SK-N-SH (cell line): ENCODE data around the gene NPAS3. TPM values are rescaled to one million over a fixed set of nuclear protein-coding genes. Genes with fewer than 3 reads are reported as not detected.

ENCODE experiments used
- CTCF ChIA-PET: fragments of 300-600, 350-600 bp; formaldehyde crosslinking; extraction: SDS; loops from one replicate; lab custom pipeline; 2021; lab: Yijun Ruan, JAX
- POLR2A ChIA-PET: fragments of 350-600 bp; sonication (Branson Sonifier 250); formaldehyde crosslinking; extraction: SDS; loops from one replicate; lab custom pipeline; 2020; ENCODE audit warnings: antibody characterized with exemption, inconsistent platforms; lab: Yijun Ruan, JAX
- DNase-seq: peaks from one replicate; pipeline ENCODE4 v3.0.0; 2012
- H2AFZ ChIP-seq: fragments of 200-600 bp; sonication (generic); 2 replicates; pipeline ENCODE4 v1.8.1; 2016; ENCODE audit warnings: antibody characterized with exemption, mild to moderate bottlenecking, low read depth
- H3F3A ChIP-seq: fragments of 200-600 bp; sonication (generic); replicated peaks from 2 replicates; pipeline ENCODE3; 2016; ENCODE audit warnings: antibody characterized with exemption, mild to moderate bottlenecking; ENCODE audit not compliant: insufficient read depth
- H3K27ac ChIP-seq, 2 experiments: fragments of 200-500 bp in 1 of 2; fragments of 200-600 bp in 1 of 2; sonication (Bioruptor generic) in 1 of 2; sonication (generic), shearing (Covaris generic) in 1 of 2; 2 replicates each; pipeline versions ENCODE4 v1.5.1 to v1.6.1; 2014 to 2016; ENCODE audit warnings: low read depth in 2 of 2, inconsistent platforms in 1 of 2, low read length in 1 of 2, mild to moderate bottlenecking in 1 of 2, mixed read lengths in 1 of 2
- H3K27me3 ChIP-seq: fragments of 200-600 bp; sonication (generic), shearing (Covaris generic); 2 replicates; pipeline ENCODE4 v1.6.1; 2016; ENCODE audit warnings: mixed run types; ENCODE audit not compliant: insufficient read depth
- H3K36me3 ChIP-seq, 2 experiments: fragments of 200-500 bp in 1 of 2; fragments of 200-600 bp in 1 of 2; sonication (Bioruptor generic) in 1 of 2; sonication (generic) in 1 of 2; replicated peaks in 1 of 2; 2 replicates each; pipeline versions ENCODE3 to v1.5.1; 2014 to 2016; ENCODE audit warnings: low read length in 1 of 2, mild to moderate bottlenecking in 1 of 2; ENCODE audit not compliant: insufficient read depth in 2 of 2, control insufficient read depth in 1 of 2
- H3K4me1 ChIP-seq, 2 experiments: fragments of 200-500 bp in 1 of 2; fragments of 200-600 bp in 1 of 2; sonication (Bioruptor generic) in 1 of 2; sonication (generic), shearing (Covaris generic) in 1 of 2; 2 replicates each; pipeline versions ENCODE4 v1.5.1 to v1.6.1; 2014 to 2016; ENCODE audit warnings: low read depth in 1 of 2, low read length in 1 of 2, mixed run types in 1 of 2; ENCODE audit not compliant: insufficient read depth in 2 of 2, control insufficient read depth in 1 of 2
- H3K4me2 ChIP-seq: fragments of 200-600 bp; sonication (generic), shearing (Covaris generic); 2 replicates; pipeline ENCODE4 v1.6.1; 2017; ENCODE audit warnings: mixed run types
- H3K4me3 ChIP-seq, 2 experiments: fragments of 200-500 bp in 1 of 2; fragments of 200-600 bp in 1 of 2; sonication (Bioruptor generic) in 1 of 2; sonication (generic), shearing (Covaris generic) in 1 of 2; 2 replicates each; pipeline versions ENCODE4 v1.5.1 to v1.8.1; 2014 to 2016; ENCODE audit warnings: low read depth in 2 of 2, inconsistent platforms in 1 of 2, low read length in 1 of 2, mild to moderate bottlenecking in 1 of 2, mixed read lengths in 1 of 2, moderate library complexity in 1 of 2
- H3K79me2 ChIP-seq: fragments of 200-600 bp; sonication (generic); 2 replicates; pipeline ENCODE4 v1.8.1; 2017; ENCODE audit warnings: mild to moderate bottlenecking; ENCODE audit not compliant: insufficient read depth
- H3K9ac ChIP-seq: fragments of 200-600 bp; sonication (generic); 2 replicates; pipeline ENCODE4 v1.6.1; 2017; ENCODE audit warnings: mixed run types
- H3K9me2 ChIP-seq: fragments of 200-600 bp; sonication (generic); 2 replicates; pipeline ENCODE4 v1.6.1; 2017; ENCODE audit warnings: mixed run types
- H3K9me3 ChIP-seq: fragments of 200-600 bp; sonication (generic); 2 replicates; pipeline ENCODE4 v1.6.1; 2017; ENCODE audit warnings: mixed run types, mild to moderate bottlenecking, moderate library complexity
- H4K20me1 ChIP-seq: fragments of 200-600 bp; sonication (generic); 2 replicates; pipeline ENCODE4 v1.6.1; 2017; ENCODE audit warnings: mild to moderate bottlenecking, mixed run types; ENCODE audit not compliant: insufficient read depth
- ELF1 ChIP-seq: IDR thresholded peaks from 2 replicates; pipeline ENCODE4 v1.4.0; 2012
- EP300 ChIP-seq, 2 experiments: IDR thresholded peaks; 2 replicates each; pipeline versions ENCODE4 v1.4.0 to v1.6.1; 2012; ENCODE audit warnings: borderline replicate concordance in 1 of 2, low read depth in 1 of 2, low read length in 1 of 2
- FOSL2 ChIP-seq: IDR thresholded peaks from 2 replicates; pipeline ENCODE4 v1.4.0; 2012; ENCODE audit warnings: low read depth, mild to moderate bottlenecking, moderate library complexity, borderline replicate concordance
- FOXM1 ChIP-seq: IDR thresholded peaks from 2 replicates; pipeline ENCODE4 v1.4.0; 2012; ENCODE audit warnings: low read depth, mild to moderate bottlenecking
- GATA2 ChIP-seq: sonication (generic); formaldehyde crosslinking; IDR thresholded peaks from 2 replicates; pipeline ENCODE4 v1.5.0; 2020; ENCODE audit warnings: mild to moderate bottlenecking, missing genetic modification reagents
- JUND ChIP-seq: IDR thresholded peaks from 2 replicates; pipeline ENCODE4 v1.4.0; 2012
- MEF2A ChIP-seq: IDR thresholded peaks from 2 replicates; pipeline ENCODE4 v1.4.0; 2012; ENCODE audit warnings: low read depth, borderline replicate concordance
- NRF1 ChIP-seq: IDR thresholded peaks from 2 replicates; pipeline ENCODE4 v1.6.1; 2012; ENCODE audit warnings: low read depth, mild to moderate bottlenecking, low read length
- POLR2AphosphoS5 ChIP-seq: IDR thresholded peaks from 2 replicates; pipeline ENCODE4 v1.6.1; 2012; ENCODE audit warnings: low read depth, low read length
- RFX5 ChIP-seq: IDR thresholded peaks from 2 replicates; pipeline ENCODE4 v1.6.1; 2012; ENCODE audit warnings: mild to moderate bottlenecking, improper control_type of control experiment, low read length
- SMC3 ChIP-seq: IDR thresholded peaks from 2 replicates; pipeline ENCODE4 v1.6.1; 2012; ENCODE audit warnings: low read depth, low read length, improper control_type of control experiment
- TCF12 ChIP-seq: IDR thresholded peaks from 2 replicates; pipeline ENCODE4 v1.4.0; 2012
- YY1 ChIP-seq: IDR thresholded peaks from 2 replicates; pipeline ENCODE4 v1.4.0; 2012; ENCODE audit warnings: low read depth, mild to moderate bottlenecking
- WGBS: methylation state at CpG from one replicate; pipeline ENCODE4 v1.1.6; 2017; ENCODE audit warnings: low lambda C conversion rate; 5-methylcytosine and 5-hydroxymethylcytosine counted together
- polyA plus RNA-seq, 3 experiments: library from polyadenylated mRNA; depleted of rRNA; stranded (reverse); fragments of >200 nt; gene quantifications; 2 replicates each; pipeline ENCODE4 v1.2.3, GENCODE V29; 2012
- TF ChIP-seq, protein P1 (sequence below): IDR thresholded peaks from 2 replicates; pipeline ENCODE4 v1.4.0; 2012; ENCODE audit warnings: low read depth, borderline replicate concordance
- TF ChIP-seq, protein P2 (sequence below): IDR thresholded peaks from 2 replicates; pipeline ENCODE4 v1.4.0; 2012; ENCODE audit warnings: low read depth

The NPAS3 gene
- polyA plus RNA-seq, 1 of the 3 experiments (the other 2 are of a cell fraction), result 4.3 TPM

DNA sequence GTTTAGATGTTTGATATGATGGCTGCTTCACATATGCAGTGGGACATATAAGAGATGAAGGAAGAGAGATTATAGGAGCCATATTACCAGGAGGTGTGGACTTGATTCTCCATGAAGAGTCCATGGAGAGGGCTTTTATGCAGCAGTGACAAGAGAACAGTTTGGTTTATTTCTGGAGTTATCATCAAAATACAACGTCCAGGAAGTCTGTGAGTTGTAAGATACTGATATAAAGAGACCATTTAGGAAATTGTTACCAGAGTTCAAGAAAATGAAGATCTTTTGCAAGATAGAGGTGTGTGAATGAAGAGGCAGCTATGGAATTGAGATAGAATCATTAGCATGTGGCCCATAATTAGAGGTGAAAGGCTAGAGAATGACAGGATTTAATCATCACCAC is 431.7 kb downstream of the NPAS3 start:
- no peaks in the 10 kb centered on the region; the same call in 1 of the 2 replicates for H3K9me2 ChIP-seq
- TF ChIP-seq FOXM1 (no peak), ELF1 (no peak), FOSL2 (no peak), NRF1 (no peak), GATA2 (CRISPR knock-in tag) (no peak)
- POLR2A ChIA-PET, result no interaction called here

GRCh38 chr14:33375196-33375595 is 436.5 kb downstream of the NPAS3 start:
- Histone ChIP-seq H3K4me3 (no peak overlapping the region), H3K9me2 (no peaks in the 10 kb centered on the region; the same call in 1 of the 2 replicates), H3K27ac (no peak overlapping the region), H2AFZ (no peak overlapping the region), H3K9me3 (no peaks in the 10 kb centered on the region), H3K4me1 (no peaks in the 10 kb centered on the region), H3K79me2 (no peaks in the 10 kb centered on the region), H4K20me1 (no peaks in the 10 kb centered on the region), H3K36me3 (no peaks in the 10 kb centered on the region), H3K4me2 (no peak overlapping the region), H3F3A (no peaks in the 10 kb centered on the region), H3K9ac (no peak overlapping the region), H3K27me3 (no peaks in the 10 kb centered on the region)
- ChIA-PET POLR2A (no interaction called here), CTCF (no interaction called here)
- DNase-seq, result no peak
- TF ChIP-seq, protein P1, sequence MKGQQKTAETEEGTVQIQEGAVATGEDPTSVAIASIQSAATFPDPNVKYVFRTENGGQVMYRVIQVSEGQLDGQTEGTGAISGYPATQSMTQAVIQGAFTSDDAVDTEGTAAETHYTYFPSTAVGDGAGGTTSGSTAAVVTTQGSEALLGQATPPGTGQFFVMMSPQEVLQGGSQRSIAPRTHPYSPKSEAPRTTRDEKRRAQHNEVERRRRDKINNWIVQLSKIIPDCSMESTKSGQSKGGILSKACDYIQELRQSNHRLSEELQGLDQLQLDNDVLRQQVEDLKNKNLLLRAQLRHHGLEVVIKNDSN, result no peak
- TF ChIP-seq POLR2AphosphoS5 (no peak), EP300 (IDR thresholded peaks at IDR 0.05; ENCODE audit: borderline replicate concordance in 1 of 2, low read depth in 1 of 2, low read length in 1 of 2) (no peak), MEF2A (no peak), ELF1 (no peak), YY1 (no peak), JUND (no peak), SMC3 (no peak), NRF1 (no peak), FOSL2 (no peak), GATA2 (CRISPR knock-in tag) (no peak), TCF12 (no peak), RFX5 (no peak), FOXM1 (no peak)
- TF ChIP-seq, protein P2, sequence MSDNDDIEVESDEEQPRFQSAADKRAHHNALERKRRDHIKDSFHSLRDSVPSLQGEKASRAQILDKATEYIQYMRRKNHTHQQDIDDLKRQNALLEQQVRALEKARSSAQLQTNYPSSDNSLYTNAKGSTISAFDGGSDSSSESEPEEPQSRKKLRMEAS, result no peak
- WGBS, result 77% methylated on average over 2 of the region's 2 CpGs

More for the DNA sequence above, 431.7 kb downstream of the NPAS3 start:
- Histone ChIP-seq H3K4me3 (no peak overlapping the region), H3K4me1 (no peaks in the 10 kb centered on the region; a peak in 2 of 4 replicates), H3K9ac (no peak overlapping the region), H3K27ac (no peak overlapping the region), H3K4me2 (no peak overlapping the region), H3K79me2 (no peaks in the 10 kb centered on the region), H2AFZ (no peak overlapping the region), H3K9me3 (no peaks in the 10 kb centered on the region), H4K20me1 (no peaks in the 10 kb centered on the region), H3K27me3 (no peaks in the 10 kb centered on the region), H3K36me3 (no peaks in the 10 kb centered on the region), H3F3A (no peaks in the 10 kb centered on the region)
- no peak for DNase-seq
- CTCF ChIA-PET, result interaction anchor here (0.9 kb wide), 1 partner anchor 422 kb away, joined by 3 read pairs; no protein-coding TSS in a partner anchor
- 47% methylated on average over 1 of the region's 1 CpG for WGBS
